ENCODE results near the gene VCAM1. TPM values are rescaled to one million over a fixed set of nuclear protein-coding genes. Genes with fewer than 3 reads are reported as not detected.

Gene VCAM1
- total RNA-seq, 1 experiment from 2014 or later: 2.0 TPM

DNA sequence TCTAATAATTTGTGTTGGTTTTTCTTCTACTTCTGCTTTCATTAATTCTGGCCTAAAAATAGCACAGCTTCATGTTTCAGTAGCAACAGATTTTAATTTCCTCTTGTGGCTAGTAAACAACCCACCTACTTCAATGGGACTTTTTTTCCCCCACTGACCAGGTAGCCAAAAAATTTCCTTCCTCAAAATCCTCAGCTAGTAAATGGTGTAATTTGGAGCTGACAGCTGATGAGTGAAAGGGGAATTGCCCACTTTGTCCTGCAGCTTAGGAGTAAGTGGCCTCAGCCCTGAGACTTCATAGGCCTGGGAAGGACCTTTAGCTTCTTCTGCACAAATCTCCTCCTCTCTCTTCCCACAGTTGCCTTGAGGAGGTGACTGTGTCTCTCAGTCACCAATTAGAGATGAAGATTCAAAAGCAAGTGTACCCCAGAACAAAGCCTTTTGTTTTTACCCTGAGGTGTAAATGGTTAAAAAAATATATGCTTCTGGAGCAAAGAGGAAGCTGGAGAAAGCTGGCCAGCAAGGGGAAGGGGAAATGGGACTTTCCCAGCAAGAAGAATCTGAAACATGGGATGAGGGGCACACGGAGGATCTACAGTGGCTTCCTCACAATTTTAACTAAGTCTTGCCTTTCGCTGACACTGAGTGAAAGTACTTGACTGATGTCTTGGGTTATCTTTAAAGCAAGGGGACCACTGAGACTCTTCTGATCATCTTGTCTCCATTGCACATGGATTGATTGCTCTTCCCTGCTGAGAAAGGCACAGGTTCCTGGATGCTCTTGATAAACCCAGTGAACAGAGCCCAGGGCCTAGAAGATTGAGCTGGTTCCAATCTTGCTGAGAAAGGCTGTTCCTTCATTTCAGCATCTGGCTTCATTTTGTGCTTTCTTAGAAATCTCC, 35.8 kb upstream of the VCAM1 start:
- no peak overlapping the region for H3K4me3 ChIP-seq (ENCODE audit: low read depth, low read length, poor library complexity, severe bottlenecking)
- no peak overlapping the region for H3K27ac ChIP-seq (ENCODE audit: low read depth, low read length, poor library complexity, severe bottlenecking)
- TF ChIP-seq EZH2 (IDR thresholded peaks at IDR 0.05; ENCODE audit: borderline replicate concordance, low read depth, low read length, poor library complexity, severe bottlenecking): no peak
- TF ChIP-seq, protein P1, sequence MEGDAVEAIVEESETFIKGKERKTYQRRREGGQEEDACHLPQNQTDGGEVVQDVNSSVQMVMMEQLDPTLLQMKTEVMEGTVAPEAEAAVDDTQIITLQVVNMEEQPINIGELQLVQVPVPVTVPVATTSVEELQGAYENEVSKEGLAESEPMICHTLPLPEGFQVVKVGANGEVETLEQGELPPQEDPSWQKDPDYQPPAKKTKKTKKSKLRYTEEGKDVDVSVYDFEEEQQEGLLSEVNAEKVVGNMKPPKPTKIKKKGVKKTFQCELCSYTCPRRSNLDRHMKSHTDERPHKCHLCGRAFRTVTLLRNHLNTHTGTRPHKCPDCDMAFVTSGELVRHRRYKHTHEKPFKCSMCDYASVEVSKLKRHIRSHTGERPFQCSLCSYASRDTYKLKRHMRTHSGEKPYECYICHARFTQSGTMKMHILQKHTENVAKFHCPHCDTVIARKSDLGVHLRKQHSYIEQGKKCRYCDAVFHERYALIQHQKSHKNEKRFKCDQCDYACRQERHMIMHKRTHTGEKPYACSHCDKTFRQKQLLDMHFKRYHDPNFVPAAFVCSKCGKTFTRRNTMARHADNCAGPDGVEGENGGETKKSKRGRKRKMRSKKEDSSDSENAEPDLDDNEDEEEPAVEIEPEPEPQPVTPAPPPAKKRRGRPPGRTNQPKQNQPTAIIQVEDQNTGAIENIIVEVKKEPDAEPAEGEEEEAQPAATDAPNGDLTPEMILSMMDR (conservative IDR thresholded peaks at IDR 0.05; ENCODE audit: low read depth, low read length): no peak
- no peaks in the 10 kb centered on the region for H3K4me1 ChIP-seq (ENCODE audit: insufficient read depth, low read length, poor library complexity, severe bottlenecking)
- H3K36me3 ChIP-seq (ENCODE audit: insufficient read depth, low read length, poor library complexity, severe bottlenecking): no peaks in the 10 kb centered on the region
- no peaks in the 10 kb centered on the region for H3K9me3 ChIP-seq (ENCODE audit: low read depth, low read length, poor library complexity, severe bottlenecking)
- no TSS peak for BruUV-seq (replicated peaks)
- H3K27me3 ChIP-seq (replicated peaks; ENCODE audit: insufficient read depth, low read depth, low read length, poor library complexity): no peaks in the 10 kb centered on the region
- POLR2A ChIA-PET (ENCODE audit: low non-redundant PET): no interaction called here
- DNase-seq (ENCODE audit: low spot score): no peak
- intact Hi-C loops (cut with micrococcal nuclease; ENCODE audit: unreplicated experiment): no loop called here
- CTCF ChIA-PET: no interaction called here

- H3K4me3 ChIP-seq (ENCODE audit: low read depth, low read length, poor library complexity, severe bottlenecking): no peak overlapping the region
- no peaks in the 10 kb centered on the region for H3K4me1 ChIP-seq (ENCODE audit: insufficient read depth, low read length, poor library complexity, severe bottlenecking)
- no peaks in the 10 kb centered on the region for H3K9me3 ChIP-seq (ENCODE audit: low read depth, low read length, poor library complexity, severe bottlenecking)
- H3K27ac ChIP-seq (ENCODE audit: low read depth, low read length, poor library complexity, severe bottlenecking): no peak overlapping the region
- CTCF ChIA-PET: no interaction called here
- POLR2A ChIA-PET (ENCODE audit: low non-redundant PET): no interaction called here
- intact Hi-C loops (cut with micrococcal nuclease; ENCODE audit: unreplicated experiment): no loop called here
- BruUV-seq (replicated peaks): no TSS peak
- H3K27me3 ChIP-seq (replicated peaks; ENCODE audit: insufficient read depth, low read depth, low read length, poor library complexity): no peaks in the 10 kb centered on the region
- no peaks in the 10 kb centered on the region for H3K36me3 ChIP-seq (ENCODE audit: insufficient read depth, low read length, poor library complexity, severe bottlenecking)
- no peak for DNase-seq (ENCODE audit: low spot score)
- TF ChIP-seq, protein P1 (conservative IDR thresholded peaks at IDR 0.05; ENCODE audit: low read depth, low read length): no peak
- no peak for TF ChIP-seq EZH2 (IDR thresholded peaks at IDR 0.05; ENCODE audit: borderline replicate concordance, low read depth, low read length, poor library complexity, severe bottlenecking)
Observed at GRCh38 chr1:100699744-100700143, 19.8 kb upstream of the VCAM1 start.

GRCh38 chr1:100700586-100700985, 19.0 kb upstream of the VCAM1 start:
- intact Hi-C loops (cut with micrococcal nuclease; ENCODE audit: unreplicated experiment): no loop called here
- Histone ChIP-seq H3K9me3 (ENCODE audit: low read depth, low read length, poor library complexity, severe bottlenecking) (no peaks in the 10 kb centered on the region), H3K36me3 (ENCODE audit: insufficient read depth, low read length, poor library complexity, severe bottlenecking) (no peaks in the 10 kb centered on the region), H3K4me1 (ENCODE audit: insufficient read depth, low read length, poor library complexity, severe bottlenecking) (no peaks in the 10 kb centered on the region), H3K27me3 (replicated peaks; ENCODE audit: insufficient read depth, low read depth, low read length, poor library complexity) (no peaks in the 10 kb centered on the region), H3K27ac (ENCODE audit: low read depth, low read length, poor library complexity, severe bottlenecking) (no peak overlapping the region), H3K4me3 (ENCODE audit: low read depth, low read length, poor library complexity, severe bottlenecking) (no peak overlapping the region)
- ChIA-PET POLR2A (ENCODE audit: low non-redundant PET) (no interaction called here), CTCF (no interaction called here)
- no peak for DNase-seq (ENCODE audit: low spot score)
- no peak for TF ChIP-seq EZH2 (IDR thresholded peaks at IDR 0.05; ENCODE audit: borderline replicate concordance, low read depth, low read length, poor library complexity, severe bottlenecking)
- TF ChIP-seq, protein P1 (conservative IDR thresholded peaks at IDR 0.05; ENCODE audit: low read depth, low read length): no peak
- BruUV-seq (replicated peaks): no TSS peak
